MCF 10A (cell line): ENCODE measurements around the gene ZNF71. TPM values are rescaled to one million over a fixed set of nuclear protein-coding genes. Genes with fewer than 3 reads are reported as not detected.

Experiments used
- BruUV-seq: library from RNA; stranded (reverse); fragments of 400-500 nt; replicated peaks from 2 replicates; lab custom pipeline; 2021; lab: Mats Ljungman, UMichigan
- CTCF ChIA-PET: fragments of 300-600 bp; sonication (Branson Sonifier 250); formaldehyde crosslinking; extraction: SDS; loops from one replicate; lab custom pipeline; 2021; ENCODE audit warnings: antibody characterized with exemption, inconsistent platforms; lab: Yijun Ruan, JAX
- POLR2A ChIA-PET: fragments of 300-600, 350-650 bp; sonication (Branson Sonifier 250); formaldehyde crosslinking; extraction: SDS; loops from one replicate; lab custom pipeline; 2020; ENCODE audit warnings: antibody characterized with exemption, inconsistent platforms; lab: Yijun Ruan, JAX
- DNase-seq: peaks from one replicate; pipeline ENCODE4 v3.0.0-alpha.2; 2018; ENCODE audit not compliant: unreplicated experiment
- H3K27ac Mint-ChIP-seq: one replicate; pipeline ENCODE4 v1.8.0; 2022; ENCODE audit warnings: mild to moderate bottlenecking, low read depth, mixed read lengths; ENCODE audit not compliant: unreplicated experiment
- H3K27me3 Mint-ChIP-seq: one replicate; pipeline ENCODE4 v1.8.0; 2022; ENCODE audit warnings: mixed read lengths; ENCODE audit not compliant: insufficient read depth, unreplicated experiment
- H3K36me3 Mint-ChIP-seq: one replicate; pipeline ENCODE4 v1.8.0; 2022; ENCODE audit warnings: mild to moderate bottlenecking, moderate library complexity, mixed read lengths; ENCODE audit not compliant: insufficient read depth, unreplicated experiment
- H3K4me1 Mint-ChIP-seq: one replicate; pipeline ENCODE4 v1.8.0; 2022; ENCODE audit warnings: mixed read lengths; ENCODE audit not compliant: insufficient read depth, unreplicated experiment
- H3K4me3 Mint-ChIP-seq: one replicate; pipeline ENCODE4 v1.8.0; 2022; ENCODE audit warnings: mild to moderate bottlenecking, moderate library complexity, mixed read lengths; ENCODE audit not compliant: unreplicated experiment
- H3K9me3 Mint-ChIP-seq: one replicate; pipeline ENCODE4 v1.8.0; 2022; ENCODE audit warnings: mixed read lengths; ENCODE audit not compliant: unreplicated experiment
- intact Hi-C: fragments of 100-400 bp; cut with micrococcal nuclease; formaldehyde crosslinking; loops from 2 replicates; pipeline ENCODE4 v1.14.1; 2022
- total RNA-seq: library from RNA; stranded (reverse); gene quantifications from 2 replicates; pipeline ENCODE4 v1.2.3, GENCODE V29; 2022
- TF ChIP-seq, protein P1 (sequence below): fragments of 200-600 bp; IDR thresholded peaks from one replicate; pipeline ENCODE4 v1.8.0; 2022; ENCODE audit warnings: antibody characterized with exemption, mild to moderate bottlenecking; ENCODE audit not compliant: unreplicated experiment

Gene ZNF71
- total RNA-seq, 1 experiment from 2014 or later = 4.0 TPM

DNA sequence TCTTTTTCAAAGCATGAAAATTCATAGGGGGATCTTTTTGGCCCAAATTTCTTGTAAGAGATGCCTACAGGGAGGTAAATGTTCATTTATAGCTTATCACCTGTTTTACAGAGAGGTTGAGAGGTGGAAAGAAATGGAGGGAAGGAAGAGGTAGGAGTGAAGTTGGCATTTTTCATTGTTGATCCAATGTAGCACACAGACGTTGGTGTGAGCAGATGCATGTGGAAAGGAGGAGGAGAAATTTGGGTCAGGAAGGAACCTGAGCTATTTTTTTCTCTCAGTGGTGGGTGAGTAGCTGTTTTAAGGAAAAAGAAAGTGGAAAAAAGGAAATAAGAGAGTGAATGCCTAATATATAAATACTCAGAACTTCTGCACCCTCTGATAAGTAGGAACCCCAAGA, 37.9 kb downstream of the ZNF71 start:
- H3K4me3 Mint-ChIP-seq = no peak overlapping the region
- POLR2A ChIA-PET = no interaction called here
- CTCF ChIA-PET = no interaction called here

DNA sequence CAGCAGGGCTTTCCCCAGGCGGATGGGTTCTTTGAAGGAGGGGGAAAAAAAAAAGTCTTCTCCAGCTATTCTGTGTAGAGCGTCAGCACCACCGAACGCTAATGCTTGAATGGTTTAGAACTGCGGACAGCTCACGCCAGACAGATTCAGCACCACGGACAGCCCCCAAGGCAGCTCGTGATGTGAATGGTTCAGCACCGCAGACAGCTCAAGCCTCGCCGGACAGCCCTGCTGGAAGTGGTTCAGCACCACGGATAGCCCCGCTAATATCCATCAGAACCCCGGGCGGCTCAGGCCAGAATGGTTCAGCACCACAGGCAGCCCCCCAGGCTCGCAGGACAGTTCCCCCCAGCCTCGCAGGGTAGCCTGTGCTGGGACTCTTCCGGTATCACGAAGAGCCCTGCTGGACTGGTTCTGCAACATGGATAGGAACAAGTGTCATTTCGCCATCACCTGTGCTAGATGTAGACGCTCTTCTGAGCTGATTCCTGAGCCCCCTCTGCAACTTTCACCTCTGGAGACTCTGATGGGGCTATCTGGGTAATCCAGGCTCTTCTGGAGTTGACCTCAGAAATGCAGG, 43.0 kb downstream of the ZNF71 start:
- POLR2A ChIA-PET = no interaction called here
- CTCF ChIA-PET = interaction anchor here (0.8 kb wide), 1 partner anchor 271 kb away, joined by 5 read pairs; no protein-coding TSS in a partner anchor
- H3K36me3 Mint-ChIP-seq = peaks cover 7% of the 10 kb centered on the region
- BruUV-seq = no TSS peak
- no peak overlapping the region for H3K4me3 Mint-ChIP-seq
- peaks cover 44% of the 10 kb centered on the region for H3K9me3 Mint-ChIP-seq
- H3K4me1 Mint-ChIP-seq = no peaks in the 10 kb centered on the region
- DNase-seq = peak; percentile 55
- intact Hi-C loops = no loop called here
- TF ChIP-seq, protein P1, sequence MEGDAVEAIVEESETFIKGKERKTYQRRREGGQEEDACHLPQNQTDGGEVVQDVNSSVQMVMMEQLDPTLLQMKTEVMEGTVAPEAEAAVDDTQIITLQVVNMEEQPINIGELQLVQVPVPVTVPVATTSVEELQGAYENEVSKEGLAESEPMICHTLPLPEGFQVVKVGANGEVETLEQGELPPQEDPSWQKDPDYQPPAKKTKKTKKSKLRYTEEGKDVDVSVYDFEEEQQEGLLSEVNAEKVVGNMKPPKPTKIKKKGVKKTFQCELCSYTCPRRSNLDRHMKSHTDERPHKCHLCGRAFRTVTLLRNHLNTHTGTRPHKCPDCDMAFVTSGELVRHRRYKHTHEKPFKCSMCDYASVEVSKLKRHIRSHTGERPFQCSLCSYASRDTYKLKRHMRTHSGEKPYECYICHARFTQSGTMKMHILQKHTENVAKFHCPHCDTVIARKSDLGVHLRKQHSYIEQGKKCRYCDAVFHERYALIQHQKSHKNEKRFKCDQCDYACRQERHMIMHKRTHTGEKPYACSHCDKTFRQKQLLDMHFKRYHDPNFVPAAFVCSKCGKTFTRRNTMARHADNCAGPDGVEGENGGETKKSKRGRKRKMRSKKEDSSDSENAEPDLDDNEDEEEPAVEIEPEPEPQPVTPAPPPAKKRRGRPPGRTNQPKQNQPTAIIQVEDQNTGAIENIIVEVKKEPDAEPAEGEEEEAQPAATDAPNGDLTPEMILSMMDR = no peak
- H3K27me3 Mint-ChIP-seq = no peaks in the 10 kb centered on the region
- H3K27ac Mint-ChIP-seq = no peak overlapping the region

More for the DNA sequence above, 37.9 kb downstream of the ZNF71 start:
- no peak for DNase-seq
- H3K4me1 Mint-ChIP-seq = no peaks in the 10 kb centered on the region
- no peaks in the 10 kb centered on the region for H3K27me3 Mint-ChIP-seq
- no peaks in the 10 kb centered on the region for H3K36me3 Mint-ChIP-seq
- TF ChIP-seq, protein P1 = no peak
- BruUV-seq = no TSS peak
- peaks cover 41% of the 10 kb centered on the region for H3K9me3 Mint-ChIP-seq
- intact Hi-C loops = no loop called here
- no peak overlapping the region for H3K27ac Mint-ChIP-seq

DNA sequence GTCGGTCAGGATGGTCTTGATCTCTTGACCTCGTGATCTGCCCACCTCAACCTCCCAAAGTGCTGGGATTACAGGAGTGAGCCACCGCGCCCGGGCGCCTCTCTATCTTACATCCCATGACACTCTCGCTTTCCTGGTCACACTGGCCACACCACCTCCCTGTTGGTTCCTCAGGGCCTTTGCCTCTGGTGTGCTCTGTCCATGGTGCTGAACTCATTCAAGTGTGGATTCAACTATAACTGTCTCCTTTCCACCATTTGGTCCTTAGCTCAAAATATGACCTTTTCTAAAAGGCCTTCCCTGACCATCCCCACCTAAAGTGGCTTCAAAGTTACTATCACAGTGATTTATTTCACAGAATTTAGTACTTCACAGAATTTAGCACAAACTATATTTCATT, 44.1 kb downstream of the ZNF71 start:
- intact Hi-C loops = no loop called here
- TF ChIP-seq, protein P1 = no peak
- peak; percentile 16 for DNase-seq
- no peaks in the 10 kb centered on the region for H3K4me1 Mint-ChIP-seq
- H3K27me3 Mint-ChIP-seq = no peaks in the 10 kb centered on the region
- H3K27ac Mint-ChIP-seq = no peak overlapping the region
- CTCF ChIA-PET = no interaction called here
- H3K36me3 Mint-ChIP-seq = peaks cover 7% of the 10 kb centered on the region
- POLR2A ChIA-PET = no interaction called here
- H3K4me3 Mint-ChIP-seq = no peak overlapping the region
- BruUV-seq = no TSS peak
- peaks cover 43% of the 10 kb centered on the region for H3K9me3 Mint-ChIP-seq

DNA sequence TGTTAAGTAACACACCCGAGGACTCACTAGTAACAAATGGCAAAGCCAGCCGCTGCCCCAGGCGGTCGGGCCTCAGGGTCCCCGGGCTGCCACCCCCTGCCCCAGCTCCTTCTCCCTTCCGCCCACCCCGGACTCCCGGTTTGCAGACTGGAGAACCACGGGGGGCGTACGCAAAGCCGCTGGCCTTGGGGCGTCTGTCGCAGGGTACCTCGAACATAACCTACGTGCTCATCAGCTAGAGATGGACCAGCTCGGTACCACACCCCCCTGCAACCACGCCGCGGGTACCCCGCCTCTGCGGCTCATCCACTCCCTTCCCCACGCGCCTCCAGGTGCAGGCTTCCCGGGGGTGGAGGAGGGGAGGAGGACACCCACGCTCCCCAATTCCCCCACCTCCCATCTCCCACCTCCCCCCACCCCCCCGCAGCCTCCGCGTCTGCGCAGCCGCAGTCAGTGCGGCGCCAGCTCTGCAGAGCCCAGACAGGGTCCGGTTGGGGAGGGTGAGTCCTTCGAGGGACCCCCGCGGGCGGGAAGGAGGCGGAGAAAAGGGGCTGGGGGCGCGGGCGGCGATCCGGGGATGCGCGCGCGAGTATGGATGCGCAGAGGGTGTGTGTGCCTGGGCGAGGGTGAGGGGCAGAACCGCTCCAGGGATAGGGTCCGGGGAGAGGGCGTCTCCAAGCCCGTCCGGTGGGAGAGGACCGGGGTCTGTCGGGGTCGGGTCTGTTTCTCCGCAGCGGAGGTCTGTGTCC, 47.8 kb downstream of the ZNF71 start, which contains the start of gene SMIM17:
Gene SMIM17, plus strand, starts transcription at position 449 of the 749 bp plus-strand sequence. CDS start 2,509 bp downstream, outside the sequence.
- Mint-ChIP-seq H3K4me1 (no peaks in the 10 kb centered on the region), H3K4me3 (no peak within 1 kb of the TSS), H3K27ac (no peak within 1 kb of the TSS), H3K27me3 (no peaks in the 10 kb centered on the region), H3K9me3 (peaks cover 56% of the 10 kb centered on the region), H3K36me3 (peaks cover 7% of the 10 kb centered on the region)
- POLR2A ChIA-PET = no interaction called here
- no peak for DNase-seq
- intact Hi-C loops = no loop called here
- no TSS peak for BruUV-seq
- TF ChIP-seq, protein P1 = no peak
- CTCF ChIA-PET = no interaction called here
